ENCODE data around the gene TEAD1.

Gene TEAD1

GRCh38 chr11:12631651-12632050 lies 42.6 kb upstream of the TEAD1 start:
- in situ Hi-C loops (cut with HindIII; ENCODE audit: low sequenced_read_pairs), result no loop called here
- no peak for DNase-seq (ENCODE audit: low read depth)
- H3K4me3 ChIP-seq (ENCODE audit: low read depth, low read length), result no peak overlapping the region
- no peak for TF ChIP-seq CTCF (IDR thresholded peaks at IDR 0.05; ENCODE audit: low read depth, low read length, missing control alignments)

- no peak overlapping the region for H3K4me3 ChIP-seq (ENCODE audit: low read depth, low read length)
- in situ Hi-C loops (cut with HindIII; ENCODE audit: low sequenced_read_pairs), result no loop called here
- no peak for DNase-seq (ENCODE audit: low read depth)
- TF ChIP-seq CTCF (IDR thresholded peaks at IDR 0.05; ENCODE audit: low read depth, low read length, missing control alignments), result no peak
Measured at GRCh38 chr11:12634329-12634728, 39.9 kb upstream of the TEAD1 start.

GRCh38 chr11:12636871-12637410 lies 37.3 kb upstream of the TEAD1 start:
- no peak for TF ChIP-seq CTCF (IDR thresholded peaks at IDR 0.05; ENCODE audit: low read depth, low read length, missing control alignments)
- in situ Hi-C loops (cut with HindIII; ENCODE audit: low sequenced_read_pairs), result no loop called here
- DNase-seq (ENCODE audit: low read depth), result no peak
- no peak overlapping the region for H3K4me3 ChIP-seq (ENCODE audit: low read depth, low read length)

- in situ Hi-C loops (cut with HindIII; ENCODE audit: low sequenced_read_pairs), result no loop called here
- no peak overlapping the region for H3K4me3 ChIP-seq (ENCODE audit: low read depth, low read length)
- DNase-seq (ENCODE audit: low read depth), result no peak
- TF ChIP-seq CTCF (IDR thresholded peaks at IDR 0.05; ENCODE audit: low read depth, low read length, missing control alignments), result no peak
Measured at GRCh38 chr11:12639388-12639787, 34.8 kb upstream of the TEAD1 start.

- in situ Hi-C loops (cut with HindIII; ENCODE audit: low sequenced_read_pairs), result no loop called here
- no peak for DNase-seq (ENCODE audit: low read depth)
- no peak overlapping the region for H3K4me3 ChIP-seq (ENCODE audit: low read depth, low read length)
- TF ChIP-seq CTCF (IDR thresholded peaks at IDR 0.05; ENCODE audit: low read depth, low read length, missing control alignments), result no peak
Measured at GRCh38 chr11:12640355-12640754, 33.9 kb upstream of the TEAD1 start.

- no peak for DNase-seq (ENCODE audit: low read depth)
- in situ Hi-C loops (cut with HindIII; ENCODE audit: low sequenced_read_pairs), result no loop called here
Measured at GRCh38 chr11:12640926-12641849, 33.0 kb upstream of the TEAD1 start.

More at GRCh38 chr11:12640926-12641849, 33.0 kb upstream of the TEAD1 start:
- no peak overlapping the region for H3K4me3 ChIP-seq (ENCODE audit: low read depth, low read length)
- no peak for TF ChIP-seq CTCF (IDR thresholded peaks at IDR 0.05; ENCODE audit: low read depth, low read length, missing control alignments)

Data from astrocyte of the cerebellum (primary cell).